Peyer's patch (tissue), 4 donors: ENCODE results near the gene LRRC15. TPM values are rescaled to one million over a fixed set of nuclear protein-coding genes. Genes with fewer than 3 reads are reported as not detected.

Experiments used
- DNase-seq, 3 donors: peaks; one replicate each; pipeline ENCODE4 v3.0.0-alpha.2; 2017 to 2019
- H3K27ac ChIP-seq, 4 donors: fragments of 200-600 bp; sonication (generic); one replicate each; pipeline ENCODE4 v1.5.1; 2016 to 2019
- H3K27me3 ChIP-seq, 2 donors: fragments of 200-600 bp; sonication (generic); one replicate each; pipeline ENCODE4 v1.5.1; 2019
- H3K36me3 ChIP-seq, 3 donors: fragments of 200-600 bp; sonication (generic); one replicate each; pipeline ENCODE4 v1.5.1; 2016 to 2019
- H3K4me1 ChIP-seq, 4 donors: fragments of 200-600 bp; sonication (generic); one replicate each; pipeline ENCODE4 v1.5.1; 2016 to 2019
- H3K4me3 ChIP-seq, 4 donors: fragments of 200-600 bp; sonication (generic); 1 replicate in 3 of 4; 2 replicates in 1 of 4; pipeline ENCODE4 v1.5.1; 2016 to 2019; ENCODE audit warnings: mild to moderate bottlenecking in 1 of 4
- H3K9me3 ChIP-seq, 4 donors: fragments of 200-600 bp; sonication (generic); one replicate each; pipeline ENCODE4 v1.5.1; 2016 to 2019; ENCODE audit warnings: mild to moderate bottlenecking in 1 of 4
- CTCF ChIP-seq, 6 experiments: fragments of 450-650 bp in 4 of 6; fragments of 200-600 bp in 2 of 6; sonication (generic) in 1 of 6; IDR thresholded peaks; one replicate each; pipeline ENCODE4 v1.5.1; 2017 to 2019; ENCODE audit warnings: antibody characterized with exemption in 6 of 6, mild to moderate bottlenecking in 3 of 6, moderate library complexity in 1 of 6
- POLR2A ChIP-seq, 2 donors: fragments of 450-650 bp; IDR thresholded peaks; one replicate each; pipeline ENCODE4 v1.5.1; 2017; ENCODE audit warnings: antibody characterized with exemption in 2 of 2, mild to moderate bottlenecking in 2 of 2, moderate library complexity in 2 of 2
- total RNA-seq, 4 donors: library from RNA; depleted of rRNA; stranded (reverse); fragments of >200 nt; gene quantifications; one replicate each; pipeline ENCODE4 v1.1.0, GENCODE V29; 2016

LRRC15 gene
- total RNA-seq, 4 donors from 2014 or later = 0.28 TPM; not detected in 3

- Histone ChIP-seq H3K9me3 (peaks cover 0 to 4% (median 0%) of the 10 kb centered on the region in 4 donors), H3K27me3 (no peaks in the 10 kb centered on the region), H3K4me3 (no peak overlapping the region), H3K27ac (no peak overlapping the region), H3K4me1 (peaks cover 0 to 10% (median 4%) of the 10 kb centered on the region in 4 donors), H3K36me3 (no peaks in the 10 kb centered on the region)
- DNase-seq = no peak
- TF ChIP-seq POLR2A (IDR thresholded peaks at IDR 0.05) (no peak), CTCF (IDR thresholded peaks at IDR 0.05) (no peak)
These were observed 36.7 kb downstream of the LRRC15 start for GRCh38 chr3:194332858-194333211.

- Histone ChIP-seq H3K36me3 (no peaks in the 10 kb centered on the region), H3K27me3 (no peaks in the 10 kb centered on the region), H3K4me1 (peaks cover 0 to 10% (median 4%) of the 10 kb centered on the region in 4 donors), H3K9me3 (peaks cover 0 to 4% (median 0%) of the 10 kb centered on the region in 4 donors), H3K27ac (no peak overlapping the region), H3K4me3 (no peak overlapping the region)
- TF ChIP-seq POLR2A (IDR thresholded peaks at IDR 0.05) (no peak), CTCF (IDR thresholded peaks at IDR 0.05) (no peak)
- no peak for DNase-seq
These were observed 39.0 kb downstream of the LRRC15 start for GRCh38 chr3:194330579-194330978.

DNA sequence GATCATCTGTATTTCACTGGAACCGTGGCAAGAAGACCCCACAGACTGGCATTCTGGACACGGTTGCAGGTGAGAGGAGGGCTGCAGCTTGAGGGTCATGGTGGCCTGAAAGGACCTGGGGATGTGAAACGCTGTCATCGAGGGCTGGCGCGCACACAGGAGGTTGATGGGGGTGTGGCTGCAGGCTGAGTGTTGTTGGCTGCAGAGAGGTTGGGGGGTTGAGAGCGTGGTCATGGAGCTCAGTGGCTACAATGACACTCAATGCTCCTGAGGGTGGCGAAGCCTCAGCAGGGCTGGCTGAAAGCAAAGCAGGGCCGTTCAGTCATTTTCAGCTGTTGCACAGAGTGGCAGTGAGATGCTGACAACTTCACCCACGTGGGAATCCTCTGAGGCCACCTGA lies 39.4 kb downstream of the LRRC15 start:
- H3K9me3 ChIP-seq = peaks cover 0 to 4% (median 0%) of the 10 kb centered on the region in 4 donors
- H3K27ac ChIP-seq = no peak overlapping the region
- peaks cover 0 to 10% (median 4%) of the 10 kb centered on the region in 4 donors for H3K4me1 ChIP-seq
- no peak for TF ChIP-seq CTCF (IDR thresholded peaks at IDR 0.05)
- TF ChIP-seq POLR2A (IDR thresholded peaks at IDR 0.05) = no peak
- no peak overlapping the region for H3K4me3 ChIP-seq
- H3K27me3 ChIP-seq = no peaks in the 10 kb centered on the region
- DNase-seq = no peak
- H3K36me3 ChIP-seq = no peaks in the 10 kb centered on the region

DNA sequence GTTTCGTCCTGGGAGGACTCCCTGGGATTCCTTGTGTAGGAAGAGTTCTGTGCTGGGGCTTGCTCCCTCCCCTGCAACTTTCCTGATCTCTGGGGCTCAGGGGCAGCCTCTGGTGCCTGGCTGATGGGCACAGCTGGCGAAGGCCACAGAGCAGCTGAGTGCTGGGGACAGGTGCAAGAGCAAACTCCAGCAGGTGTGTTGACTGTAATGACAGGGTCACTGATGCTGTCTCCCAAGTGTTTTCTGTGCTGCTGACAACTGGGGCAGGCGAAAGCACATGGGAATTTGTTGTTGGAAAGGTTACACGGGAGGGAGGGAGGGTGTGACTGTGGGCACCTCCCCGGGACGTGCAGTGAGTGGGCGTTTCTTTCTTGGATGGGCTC lies 40.0 kb downstream of the LRRC15 start:
- Histone ChIP-seq H3K4me1 (peaks cover 0 to 10% (median 4%) of the 10 kb centered on the region in 4 donors), H3K9me3 (peaks cover 0 to 4% (median 0%) of the 10 kb centered on the region in 4 donors), H3K4me3 (no peak overlapping the region), H3K36me3 (no peaks in the 10 kb centered on the region), H3K27ac (no peak overlapping the region), H3K27me3 (no peaks in the 10 kb centered on the region)
- DNase-seq = no peak
- TF ChIP-seq POLR2A (IDR thresholded peaks at IDR 0.05) (no peak), CTCF (IDR thresholded peaks at IDR 0.05) (no peak)

DNA sequence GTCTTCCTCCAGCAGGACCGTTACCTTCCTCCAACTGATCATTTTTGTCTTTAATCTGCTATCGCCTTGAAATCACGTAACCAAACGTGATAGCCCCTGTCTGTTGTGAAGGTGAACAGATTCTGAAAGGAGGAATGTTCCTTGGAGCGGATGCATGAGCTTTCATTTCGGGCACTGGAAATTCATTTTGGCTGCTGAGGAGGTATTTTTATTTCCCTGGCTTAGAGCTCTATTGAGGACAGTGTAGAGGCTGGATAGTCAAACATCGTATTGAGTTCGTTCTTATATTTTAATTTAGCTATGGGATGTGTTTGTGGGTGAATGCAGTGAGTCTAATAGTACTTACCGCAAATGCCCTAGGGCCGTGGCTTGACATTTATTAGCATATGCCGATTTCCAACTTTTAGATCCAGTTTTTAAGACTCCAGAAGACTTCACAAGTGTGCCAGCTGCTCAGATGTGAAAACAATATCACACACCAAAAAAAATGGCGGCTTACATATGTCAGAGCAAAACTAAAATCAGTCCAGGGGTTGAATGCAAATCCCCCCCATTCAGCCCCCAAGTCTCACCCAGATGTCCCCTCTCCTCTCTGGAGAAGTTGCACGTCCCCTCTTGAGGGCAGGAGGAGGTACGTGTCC lies 40.5 kb downstream of the LRRC15 start:
- no peaks in the 10 kb centered on the region for H3K27me3 ChIP-seq
- H3K4me1 ChIP-seq = peaks cover 0 to 14% (median 4%) of the 10 kb centered on the region in 4 donors
- H3K27ac ChIP-seq = no peak overlapping the region
- DNase-seq = no peak
- TF ChIP-seq CTCF (IDR thresholded peaks at IDR 0.05) = no peak
- TF ChIP-seq POLR2A (IDR thresholded peaks at IDR 0.05) = no peak
- H3K36me3 ChIP-seq = no peaks in the 10 kb centered on the region
- peaks cover 0 to 4% (median 0%) of the 10 kb centered on the region in 4 donors for H3K9me3 ChIP-seq
- H3K4me3 ChIP-seq = no peak overlapping the region
